Upper lobe of right lung (tissue), 1 donor: ENCODE data around the gene PLCB4. TPM values are rescaled to one million over a fixed set of nuclear protein-coding genes. Genes with fewer than 3 reads are reported as not detected.

Experiments used
- ATAC-seq: fragments of 200-7000 bp; cut with Tn5 transposase; one replicate; pipeline ENCODE4 v1.9.1; 2020; ENCODE audit warnings: mild to moderate bottlenecking, moderate library complexity
- DNase-seq: peaks from one replicate; pipeline ENCODE4 v3.0.0-alpha.2; 2020
- H3K27ac ChIP-seq: fragments of 200-600 bp; one replicate; pipeline ENCODE4 v1.8.0; 2022
- H3K27me3 ChIP-seq: fragments of 200-600 bp; one replicate; pipeline ENCODE4 v1.8.0; 2022; ENCODE audit warnings: mild to moderate bottlenecking
- H3K36me3 ChIP-seq: fragments of 200-600 bp; one replicate; pipeline ENCODE4 v1.8.0; 2022
- H3K4me1 ChIP-seq: fragments of 200-600 bp; one replicate; pipeline ENCODE4 v1.8.0; 2022
- H3K4me3 ChIP-seq: fragments of 200-600 bp; one replicate; pipeline ENCODE4 v1.8.0; 2022; ENCODE audit warnings: mild to moderate bottlenecking
- H3K9me3 ChIP-seq: fragments of 200-600 bp; one replicate; pipeline ENCODE4 v1.8.0; 2022
- intact Hi-C: fragments of 100-400 bp; cut with DNase I; formaldehyde crosslinking; loops from one replicate; pipeline ENCODE4 v1.11.0; 2022
- total RNA-seq: library from RNA; stranded (reverse); fragmentation: NEBNext Ultra II Directional; extraction: Animal tissue kit (Norgen Biotek cat#: 25700); gene quantifications from one replicate; pipeline ENCODE4 v1.2.1, GENCODE V29; 2021
- TF ChIP-seq, protein P1 (sequence below): fragments of 200-600 bp; IDR thresholded peaks from one replicate; pipeline ENCODE4 v1.8.0; 2022; ENCODE audit warnings: antibody characterized with exemption
- donor health status: DM: no; HTN: yes; CAD: no; lungs with severe emphysema.

Gene PLCB4
- total RNA-seq, 1 donor from 2014 or later, result 7.9 TPM

DNA sequence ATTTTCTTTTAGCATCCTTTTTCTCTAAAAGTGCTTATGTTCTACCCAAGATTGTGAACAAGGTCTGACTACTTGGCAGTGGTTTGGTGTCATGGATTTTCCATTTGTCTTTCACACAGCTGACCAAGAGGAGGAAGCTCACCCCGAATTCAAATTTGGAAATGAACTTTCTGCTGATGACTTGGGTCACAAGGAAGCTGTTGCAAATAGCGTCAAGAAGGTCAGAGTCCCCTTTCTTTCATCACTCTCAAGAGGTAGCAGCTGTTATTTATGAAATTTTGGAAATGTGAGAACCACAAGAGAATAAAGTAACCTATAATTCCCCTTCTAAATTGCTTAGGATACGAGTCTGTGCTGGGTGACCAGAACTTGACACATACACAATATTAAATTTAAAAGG is 332.5 kb downstream of the PLCB4 start:
- no peaks in the 10 kb centered on the region for H3K36me3 ChIP-seq
- no peak overlapping the region for H3K4me3 ChIP-seq
- no peak overlapping the region for H3K27ac ChIP-seq
- intact Hi-C loops, result no loop called here
- no peaks in the 10 kb centered on the region for H3K27me3 ChIP-seq
- no peaks in the 10 kb centered on the region for H3K9me3 ChIP-seq
- no peak for DNase-seq
- ATAC-seq, result no peak
- H3K4me1 ChIP-seq, result no peaks in the 10 kb centered on the region
- TF ChIP-seq, protein P1, sequence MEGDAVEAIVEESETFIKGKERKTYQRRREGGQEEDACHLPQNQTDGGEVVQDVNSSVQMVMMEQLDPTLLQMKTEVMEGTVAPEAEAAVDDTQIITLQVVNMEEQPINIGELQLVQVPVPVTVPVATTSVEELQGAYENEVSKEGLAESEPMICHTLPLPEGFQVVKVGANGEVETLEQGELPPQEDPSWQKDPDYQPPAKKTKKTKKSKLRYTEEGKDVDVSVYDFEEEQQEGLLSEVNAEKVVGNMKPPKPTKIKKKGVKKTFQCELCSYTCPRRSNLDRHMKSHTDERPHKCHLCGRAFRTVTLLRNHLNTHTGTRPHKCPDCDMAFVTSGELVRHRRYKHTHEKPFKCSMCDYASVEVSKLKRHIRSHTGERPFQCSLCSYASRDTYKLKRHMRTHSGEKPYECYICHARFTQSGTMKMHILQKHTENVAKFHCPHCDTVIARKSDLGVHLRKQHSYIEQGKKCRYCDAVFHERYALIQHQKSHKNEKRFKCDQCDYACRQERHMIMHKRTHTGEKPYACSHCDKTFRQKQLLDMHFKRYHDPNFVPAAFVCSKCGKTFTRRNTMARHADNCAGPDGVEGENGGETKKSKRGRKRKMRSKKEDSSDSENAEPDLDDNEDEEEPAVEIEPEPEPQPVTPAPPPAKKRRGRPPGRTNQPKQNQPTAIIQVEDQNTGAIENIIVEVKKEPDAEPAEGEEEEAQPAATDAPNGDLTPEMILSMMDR, result no peak

DNA sequence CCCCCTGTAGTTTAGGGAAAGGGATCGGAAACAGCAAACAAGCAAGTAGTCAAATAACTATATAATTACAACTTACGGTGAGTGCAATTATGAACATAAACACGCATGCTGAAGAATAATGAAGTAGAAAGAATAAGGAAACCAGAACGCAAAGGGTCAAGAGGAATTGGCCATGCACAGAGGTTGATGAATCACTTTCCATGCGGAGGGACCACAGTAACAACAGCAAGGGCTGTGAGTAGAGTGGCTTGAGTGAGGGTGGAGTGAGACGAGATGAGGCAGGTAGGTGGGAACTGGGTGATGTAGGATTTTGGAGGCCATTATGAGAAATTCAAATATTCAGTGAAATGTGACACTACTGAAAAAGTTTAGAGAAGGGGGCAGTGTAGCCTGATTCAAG is 333.3 kb downstream of the PLCB4 start:
- intact Hi-C loops, result no loop called here

DNA sequence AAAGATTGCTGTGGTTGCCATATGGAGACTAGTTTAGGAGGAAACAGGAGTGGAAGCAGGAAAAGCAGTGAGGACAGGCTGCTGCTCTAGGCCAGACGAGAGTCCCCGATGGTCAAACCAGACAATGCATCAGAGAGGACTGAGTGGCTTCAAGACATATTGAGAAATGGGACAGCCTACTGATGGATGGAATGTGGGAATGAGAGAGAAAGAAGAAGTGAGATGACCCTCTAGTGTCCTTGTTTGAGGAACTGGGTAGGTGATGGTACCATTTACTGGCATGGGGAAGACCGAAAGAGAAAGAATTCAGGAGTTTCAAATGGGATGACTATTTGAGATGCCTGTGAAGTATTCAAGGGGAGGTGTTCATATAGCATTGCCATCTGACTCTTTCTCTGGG is 333.7 kb downstream of the PLCB4 start:
- Histone ChIP-seq H3K9me3 (no peaks in the 10 kb centered on the region), H3K4me1 (no peaks in the 10 kb centered on the region), H3K27me3 (no peaks in the 10 kb centered on the region), H3K27ac (no peak overlapping the region), H3K4me3 (no peak overlapping the region), H3K36me3 (no peaks in the 10 kb centered on the region)
- TF ChIP-seq, protein P1, result no peak
- intact Hi-C loops, result no loop called here
- DNase-seq (no peak), ATAC-seq (no peak)

More for the DNA sequence above, 333.3 kb downstream of the PLCB4 start:
- H3K9me3 ChIP-seq, result no peaks in the 10 kb centered on the region
- no peak overlapping the region for H3K27ac ChIP-seq
- H3K36me3 ChIP-seq, result no peaks in the 10 kb centered on the region
- TF ChIP-seq, protein P1, result no peak
- H3K4me3 ChIP-seq, result no peak overlapping the region
- DNase-seq (no peak), ATAC-seq (no peak)
- H3K27me3 ChIP-seq, result no peaks in the 10 kb centered on the region
- no peaks in the 10 kb centered on the region for H3K4me1 ChIP-seq

DNA sequence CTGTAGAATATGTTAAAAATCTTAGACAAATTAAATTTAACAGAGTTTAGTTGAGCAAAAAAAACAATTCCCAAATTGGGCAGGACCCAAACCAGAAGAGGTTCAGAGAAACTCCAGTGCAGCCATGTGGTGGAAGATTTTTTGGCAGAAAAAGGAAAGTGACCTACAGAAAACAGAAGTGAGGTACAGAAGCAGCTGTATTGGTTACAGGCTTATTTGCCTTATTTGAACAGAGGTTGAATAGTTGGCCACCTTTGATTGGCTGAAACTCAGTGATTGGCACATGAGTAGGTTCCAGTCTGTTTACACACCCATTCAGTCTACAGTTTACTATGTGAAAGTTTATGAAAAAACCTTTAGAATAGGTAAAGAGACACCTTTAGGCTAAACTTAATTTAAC is 334.6 kb downstream of the PLCB4 start:
- Histone ChIP-seq H3K4me1 (no peaks in the 10 kb centered on the region), H3K4me3 (no peak overlapping the region), H3K9me3 (no peaks in the 10 kb centered on the region), H3K36me3 (no peaks in the 10 kb centered on the region), H3K27ac (no peak overlapping the region), H3K27me3 (no peaks in the 10 kb centered on the region)
- no peak for DNase-seq
- ATAC-seq, result no peak
- TF ChIP-seq, protein P1, result no peak
- intact Hi-C loops, result no loop called here

DNA sequence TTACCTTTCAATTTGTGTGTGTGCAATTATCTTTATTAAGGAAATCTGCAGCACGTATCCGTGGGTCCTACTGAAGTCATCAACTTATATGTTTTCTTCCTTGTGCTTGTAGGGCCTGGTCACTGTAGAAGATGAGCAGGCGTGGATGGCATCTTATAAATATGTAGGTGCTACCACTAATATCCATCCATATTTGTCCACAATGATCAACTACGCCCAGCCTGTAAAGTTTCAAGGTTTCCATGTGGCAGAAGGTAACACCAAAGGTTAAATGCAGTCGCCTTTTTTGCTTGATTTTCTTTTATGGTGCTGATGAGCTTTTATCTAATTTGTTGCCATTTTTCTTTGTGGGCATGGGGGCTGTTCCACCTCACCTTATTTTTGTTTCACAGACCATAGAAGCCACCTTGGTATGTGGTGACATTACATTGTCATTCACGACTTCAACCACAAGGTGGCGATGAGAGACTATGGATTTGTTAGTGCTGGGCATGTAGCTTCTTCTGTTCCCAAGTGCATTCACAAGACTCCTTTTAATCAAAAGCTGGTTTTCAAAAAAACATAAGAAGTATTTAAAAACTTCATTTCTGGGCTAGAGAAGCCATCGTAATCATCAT is 339.0 kb downstream of the PLCB4 start:
- H3K36me3 ChIP-seq, result no peaks in the 10 kb centered on the region
- peak; percentile 93 for ATAC-seq

More for the DNA sequence above, 339.0 kb downstream of the PLCB4 start:
- no peak overlapping the region for H3K4me3 ChIP-seq
- H3K27ac ChIP-seq, result no peak overlapping the region
- TF ChIP-seq, protein P1, result peak; percentile 88
- no peak for DNase-seq
- H3K9me3 ChIP-seq, result no peaks in the 10 kb centered on the region
- peaks cover 4% of the 10 kb centered on the region for H3K4me1 ChIP-seq
- intact Hi-C loops, result loop anchor here (5.0 kb wide), 1 partner anchor 204 kb away; no protein-coding TSS in a partner anchor
- H3K27me3 ChIP-seq, result no peaks in the 10 kb centered on the region
